B cell (primary cell): ENCODE results near the gene IGFALS.

Experiments
- EZH2 ChIP-seq: IDR thresholded peaks from 2 replicates; pipeline ENCODE4 v1.6.1; 2012; ENCODE audit warnings: borderline replicate concordance, low read depth, mild to moderate bottlenecking, moderate library complexity, low read length; ENCODE audit not compliant: insufficient read depth, poor library complexity, severe bottlenecking
- TF ChIP-seq, protein P1 (sequence below): fragments of 200-600 bp; IDR thresholded peaks from one replicate; pipeline ENCODE4 v1.8.0; 2022; ENCODE audit warnings: antibody characterized with exemption, mild to moderate bottlenecking

DNA sequence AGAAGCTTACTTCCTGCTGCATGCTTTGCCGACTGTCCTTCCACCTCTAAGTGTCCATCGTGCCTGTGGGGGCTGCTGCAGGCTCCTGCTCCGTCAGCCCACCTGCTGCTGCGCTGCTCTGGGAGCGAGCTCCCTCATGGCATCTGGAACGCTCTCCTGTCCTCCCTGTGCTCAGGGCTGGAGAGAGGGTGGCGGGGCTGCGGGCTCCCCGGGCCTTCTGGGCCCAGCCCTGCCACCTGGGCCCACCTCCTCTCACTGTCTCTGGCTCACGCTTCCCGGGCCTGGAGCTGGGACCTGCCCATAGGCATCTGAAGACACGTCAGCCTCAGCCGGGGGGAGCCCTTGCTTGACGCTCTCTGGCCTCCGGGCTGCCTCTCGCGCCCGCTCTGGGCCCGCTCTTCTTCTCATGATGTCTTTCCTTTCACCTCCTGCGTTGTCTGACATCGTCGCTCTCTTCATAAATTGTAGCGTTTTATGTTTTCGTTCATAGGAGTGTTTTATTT, 49.1 kb downstream of the IGFALS start:
- no peak for TF ChIP-seq EZH2
- TF ChIP-seq, protein P1, sequence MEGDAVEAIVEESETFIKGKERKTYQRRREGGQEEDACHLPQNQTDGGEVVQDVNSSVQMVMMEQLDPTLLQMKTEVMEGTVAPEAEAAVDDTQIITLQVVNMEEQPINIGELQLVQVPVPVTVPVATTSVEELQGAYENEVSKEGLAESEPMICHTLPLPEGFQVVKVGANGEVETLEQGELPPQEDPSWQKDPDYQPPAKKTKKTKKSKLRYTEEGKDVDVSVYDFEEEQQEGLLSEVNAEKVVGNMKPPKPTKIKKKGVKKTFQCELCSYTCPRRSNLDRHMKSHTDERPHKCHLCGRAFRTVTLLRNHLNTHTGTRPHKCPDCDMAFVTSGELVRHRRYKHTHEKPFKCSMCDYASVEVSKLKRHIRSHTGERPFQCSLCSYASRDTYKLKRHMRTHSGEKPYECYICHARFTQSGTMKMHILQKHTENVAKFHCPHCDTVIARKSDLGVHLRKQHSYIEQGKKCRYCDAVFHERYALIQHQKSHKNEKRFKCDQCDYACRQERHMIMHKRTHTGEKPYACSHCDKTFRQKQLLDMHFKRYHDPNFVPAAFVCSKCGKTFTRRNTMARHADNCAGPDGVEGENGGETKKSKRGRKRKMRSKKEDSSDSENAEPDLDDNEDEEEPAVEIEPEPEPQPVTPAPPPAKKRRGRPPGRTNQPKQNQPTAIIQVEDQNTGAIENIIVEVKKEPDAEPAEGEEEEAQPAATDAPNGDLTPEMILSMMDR, result no peak
